Vagina (tissue), 2 donors: ENCODE data around the gene DOCK1. TPM values are rescaled to one million over a fixed set of nuclear protein-coding genes. Genes with fewer than 3 reads are reported as not detected.

Experiments
- DNase-seq, 2 donors: peaks; one replicate each; pipeline ENCODE4 v3.0.0-alpha.2; 2017; ENCODE audit errors: extremely low spot score in 2 of 2
- H3K27ac ChIP-seq: fragments of 200-600 bp; sonication (generic); one replicate; pipeline ENCODE4 v1.5.1; 2019
- H3K27me3 ChIP-seq: fragments of 200-600 bp; sonication (generic); one replicate; pipeline ENCODE4 v1.5.1; 2019
- H3K36me3 ChIP-seq, 2 donors: fragments of 200-600 bp; sonication (generic); one replicate each; pipeline ENCODE4 v1.5.1; 2017 to 2019
- H3K4me1 ChIP-seq: fragments of 200-600 bp; sonication (generic); one replicate; pipeline ENCODE4 v1.5.1; 2019
- H3K4me3 ChIP-seq, 2 donors: fragments of 200-600 bp; sonication (generic); 1 replicate in 1 of 2; 2 replicates in 1 of 2; pipeline ENCODE4 v1.5.1; 2016 to 2019
- H3K9me3 ChIP-seq: fragments of 200-600 bp; sonication (generic); one replicate; pipeline ENCODE4 v1.5.1; 2019
- CTCF ChIP-seq, 3 experiments: fragments of 450-650 bp in 2 of 3; fragments of 200-600 bp in 1 of 3; sonication (generic) in 1 of 3; IDR thresholded peaks; one replicate each; pipeline ENCODE4 v1.5.1; 2017 to 2019; ENCODE audit warnings: antibody characterized with exemption in 3 of 3, mild to moderate bottlenecking in 2 of 3, moderate library complexity in 2 of 3
- POLR2A ChIP-seq, 2 donors: fragments of 450-650 bp; IDR thresholded peaks; one replicate each; pipeline ENCODE4 v1.6.1; 2017; ENCODE audit warnings: antibody characterized with exemption in 2 of 2, mild to moderate bottlenecking in 2 of 2, moderate library complexity in 2 of 2
- POLR2AphosphoS5 ChIP-seq, 2 donors: sonication (generic); formaldehyde crosslinking; IDR thresholded peaks; one replicate each; pipeline ENCODE4 v1.9.0; 2017; ENCODE audit warnings: antibody characterized with exemption in 2 of 2, mild to moderate bottlenecking in 2 of 2, low read depth in 1 of 2; ENCODE audit not compliant: insufficient read depth in 1 of 2
- intact Hi-C: fragments of 100-400 bp; cut with DNase I; formaldehyde crosslinking; loops from one replicate; pipeline ENCODE4 v1.15.1; 2023
- total RNA-seq: library from RNA; depleted of rRNA; stranded (reverse); fragments of >200 nt; gene quantifications from one replicate; pipeline ENCODE4 v1.2.3, GENCODE V29; 2016

The DOCK1 gene
- total RNA-seq, 1 donor from 2014 or later = 64.6 TPM

- no peak overlapping the region for H3K4me3 ChIP-seq
- no peak for DNase-seq
- H3K4me1 ChIP-seq = no peaks in the 10 kb centered on the region
- no peaks in the 10 kb centered on the region for H3K36me3 ChIP-seq
- H3K27ac ChIP-seq = no peak overlapping the region
- intact Hi-C loops = no loop called here
- H3K27me3 ChIP-seq = no peaks in the 10 kb centered on the region
- TF ChIP-seq POLR2AphosphoS5 (IDR thresholded peaks at IDR 0.05; ENCODE audit: insufficient read depth in 1 of 2, low read depth in 1 of 2) (no peak), CTCF (IDR thresholded peaks at IDR 0.05) (no peak), POLR2A (IDR thresholded peaks at IDR 0.05) (no peak)
- no peaks in the 10 kb centered on the region for H3K9me3 ChIP-seq
Observed at GRCh38 chr10:127391875-127392274, 486.6 kb downstream of the DOCK1 start.

GRCh38 chr10:127392351-127393235, 487.4 kb downstream of the DOCK1 start:
- TF ChIP-seq CTCF (IDR thresholded peaks at IDR 0.05) (no peak), POLR2A (IDR thresholded peaks at IDR 0.05) (no peak), POLR2AphosphoS5 (IDR thresholded peaks at IDR 0.05; ENCODE audit: insufficient read depth in 1 of 2, low read depth in 1 of 2) (no peak)
- Histone ChIP-seq H3K27ac (no peak overlapping the region), H3K4me3 (no peak overlapping the region), H3K36me3 (no peaks in the 10 kb centered on the region), H3K27me3 (no peaks in the 10 kb centered on the region), H3K4me1 (no peaks in the 10 kb centered on the region), H3K9me3 (no peaks in the 10 kb centered on the region)
- peak in 1 of 2 donors; percentile 93 for DNase-seq
- intact Hi-C loops = no loop called here

- Histone ChIP-seq H3K4me3 (no peak overlapping the region), H3K9me3 (no peaks in the 10 kb centered on the region), H3K36me3 (no peaks in the 10 kb centered on the region), H3K4me1 (no peaks in the 10 kb centered on the region), H3K27ac (no peak overlapping the region), H3K27me3 (no peaks in the 10 kb centered on the region)
- intact Hi-C loops = no loop called here
- TF ChIP-seq POLR2AphosphoS5 (IDR thresholded peaks at IDR 0.05; ENCODE audit: insufficient read depth in 1 of 2, low read depth in 1 of 2) (no peak), CTCF (IDR thresholded peaks at IDR 0.05) (no peak), POLR2A (IDR thresholded peaks at IDR 0.05) (no peak)
- DNase-seq = no peak
Observed at GRCh38 chr10:127398140-127398970, 493.1 kb downstream of the DOCK1 start.

- no peak for DNase-seq
- H3K9me3 ChIP-seq = no peaks in the 10 kb centered on the region
- intact Hi-C loops = no loop called here
- no peaks in the 10 kb centered on the region for H3K27me3 ChIP-seq
- no peak overlapping the region for H3K27ac ChIP-seq
- H3K4me1 ChIP-seq = no peaks in the 10 kb centered on the region
- H3K4me3 ChIP-seq = no peak overlapping the region
- no peak for TF ChIP-seq CTCF (IDR thresholded peaks at IDR 0.05)
- no peak for TF ChIP-seq POLR2A (IDR thresholded peaks at IDR 0.05)
- H3K36me3 ChIP-seq = no peaks in the 10 kb centered on the region
Observed at GRCh38 chr10:127398971-127399365, 493.7 kb downstream of the DOCK1 start.
